BE2C (cell line): ENCODE measurements around the gene ZNF664.

ENCODE experiments used
- DNase-seq: peaks from one replicate; pipeline ENCODE4 v3.0.0-alpha.2; 2020
- H3K27me3 ChIP-seq: fragments of 250-450 bp; sonication (Bioruptor Pico); 2 replicates; pipeline ENCODE4 v1.5.1; 2020; ENCODE audit warnings: mild to moderate bottlenecking
- H3K36me3 ChIP-seq: fragments of 250-450 bp; sonication (Bioruptor Pico); 2 replicates; pipeline ENCODE4 v1.5.1; 2020; ENCODE audit warnings: mild to moderate bottlenecking
- H3K4me1 ChIP-seq: fragments of 250-450 bp; sonication (Bioruptor Pico); 2 replicates; pipeline ENCODE4 v1.5.1; 2020
- H3K4me3 ChIP-seq: 2 replicates; pipeline ENCODE4 v1.5.1; 2011; ENCODE audit warnings: low read depth, low read length
- H3K9me3 ChIP-seq: fragments of 250-450 bp; sonication (Bioruptor Pico); 2 replicates; pipeline ENCODE4 v1.5.1; 2020
- CTCF ChIP-seq: IDR thresholded peaks from 2 replicates; pipeline ENCODE4 v1.5.1; 2012; ENCODE audit warnings: mild to moderate bottlenecking, low read depth, low read length

ZNF664 gene

GRCh38 chr12:123979566-123979965 is 6.6 kb downstream of the ZNF664 start:
- peaks cover 20% of the 10 kb centered on the region for H3K36me3 ChIP-seq
- no peaks in the 10 kb centered on the region for H3K9me3 ChIP-seq
- no peak overlapping the region for H3K4me3 ChIP-seq
- TF ChIP-seq CTCF = no peak
- H3K27me3 ChIP-seq = no peaks in the 10 kb centered on the region
- no peak for DNase-seq
- peaks cover 2% of the 10 kb centered on the region; the same call in 1 of the 2 replicates for H3K4me1 ChIP-seq

- H3K36me3 ChIP-seq = peaks cover 3% of the 10 kb centered on the region
- DNase-seq = no peak
- TF ChIP-seq CTCF = no peak
- H3K4me3 ChIP-seq = no peak overlapping the region
- H3K4me1 ChIP-seq = peaks cover 7% of the 10 kb centered on the region
- no peaks in the 10 kb centered on the region for H3K27me3 ChIP-seq
- no peaks in the 10 kb centered on the region for H3K9me3 ChIP-seq
Measured at GRCh38 chr12:123982269-123982668, 9.3 kb downstream of the ZNF664 start.

GRCh38 chr12:123983822-123984485 is 10.9 kb downstream of the ZNF664 start:
- peak; percentile 50 for DNase-seq
- peak; percentile 85 for TF ChIP-seq CTCF
- H3K4me1 ChIP-seq = peaks cover 10% of the 10 kb centered on the region
- H3K27me3 ChIP-seq = no peaks in the 10 kb centered on the region
- peaks cover 17% of the 10 kb centered on the region for H3K36me3 ChIP-seq
- H3K9me3 ChIP-seq = no peaks in the 10 kb centered on the region
- no peak overlapping the region for H3K4me3 ChIP-seq

GRCh38 chr12:123984903-123985302 is 11.9 kb downstream of the ZNF664 start:
- no peaks in the 10 kb centered on the region for H3K9me3 ChIP-seq
- TF ChIP-seq CTCF = no peak
- H3K36me3 ChIP-seq = peaks cover 27% of the 10 kb centered on the region
- DNase-seq = no peak
- H3K27me3 ChIP-seq = no peaks in the 10 kb centered on the region
- no peak overlapping the region for H3K4me3 ChIP-seq
- peaks cover 10% of the 10 kb centered on the region for H3K4me1 ChIP-seq

- Histone ChIP-seq H3K4me3 (no peak overlapping the region), H3K36me3 (peaks cover 40% of the 10 kb centered on the region), H3K27me3 (no peaks in the 10 kb centered on the region), H3K4me1 (peaks cover 14% of the 10 kb centered on the region), H3K9me3 (no peaks in the 10 kb centered on the region)
- TF ChIP-seq CTCF = no peak
- no peak for DNase-seq
Measured at GRCh38 chr12:123986374-123986965, 13.5 kb downstream of the ZNF664 start.

GRCh38 chr12:123987022-123987421 is 14.0 kb downstream of the ZNF664 start:
- TF ChIP-seq CTCF = no peak
- no peaks in the 10 kb centered on the region for H3K27me3 ChIP-seq
- H3K4me3 ChIP-seq = no peak overlapping the region
- H3K4me1 ChIP-seq = peaks cover 16% of the 10 kb centered on the region
- no peak for DNase-seq
- H3K36me3 ChIP-seq = peaks cover 46% of the 10 kb centered on the region
- H3K9me3 ChIP-seq = no peaks in the 10 kb centered on the region
